C4-2B (cell line): ENCODE results near the gene ERC2.

Experiments used
- H3K27ac ChIP-seq: fragments of 450-650 bp; 2 replicates; pipeline ENCODE4 v1.5.1; 2017
- ZFX ChIP-seq: fragments of 450-650 bp; IDR thresholded peaks from 2 replicates; pipeline ENCODE4 v1.6.1; 2017
- TF ChIP-seq, protein P1 (sequence below): fragments of 450-650 bp; conservative IDR thresholded peaks from 2 replicates; pipeline ENCODE4 v1.5.1; 2017; ENCODE audit warnings: mild to moderate bottlenecking

Gene ERC2

DNA sequence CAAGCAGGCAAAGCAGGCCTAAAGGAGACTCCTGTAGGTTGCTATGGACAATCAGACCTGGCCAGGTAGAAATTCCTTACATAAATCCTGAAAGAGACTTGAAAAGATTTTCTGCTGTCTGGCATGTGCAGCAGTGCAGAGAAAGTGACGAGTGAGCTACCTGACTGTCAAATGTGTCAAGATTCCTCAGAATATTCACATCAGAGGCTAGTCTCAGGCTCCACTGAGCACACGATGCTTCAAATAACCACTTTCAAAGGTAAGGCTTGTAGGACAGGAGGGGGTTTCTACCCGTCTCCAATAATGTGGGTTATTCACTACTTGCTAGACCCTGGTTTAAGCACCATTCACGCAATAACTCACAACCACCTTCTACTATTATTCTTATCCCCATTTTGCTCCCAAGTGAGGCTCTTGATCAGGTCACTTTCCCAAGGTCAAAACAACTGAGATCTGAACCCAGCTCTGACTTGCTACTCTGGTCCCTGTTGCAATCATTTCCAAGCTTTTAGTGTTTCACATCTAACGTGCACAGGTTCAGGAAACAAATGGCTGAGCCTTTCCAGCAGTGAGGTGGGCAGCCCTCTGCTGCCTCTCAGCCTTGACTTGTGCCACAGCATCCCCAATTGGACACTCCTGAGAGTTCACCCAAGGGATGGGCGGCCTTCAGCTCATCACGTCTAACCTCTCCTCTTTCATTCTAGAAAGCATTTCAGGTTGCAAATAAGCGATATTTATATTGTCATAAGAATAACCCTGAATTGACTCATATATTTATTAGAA is 651.3 kb downstream of the ERC2 start:
- no peak for TF ChIP-seq ZFX
- TF ChIP-seq, protein P1, sequence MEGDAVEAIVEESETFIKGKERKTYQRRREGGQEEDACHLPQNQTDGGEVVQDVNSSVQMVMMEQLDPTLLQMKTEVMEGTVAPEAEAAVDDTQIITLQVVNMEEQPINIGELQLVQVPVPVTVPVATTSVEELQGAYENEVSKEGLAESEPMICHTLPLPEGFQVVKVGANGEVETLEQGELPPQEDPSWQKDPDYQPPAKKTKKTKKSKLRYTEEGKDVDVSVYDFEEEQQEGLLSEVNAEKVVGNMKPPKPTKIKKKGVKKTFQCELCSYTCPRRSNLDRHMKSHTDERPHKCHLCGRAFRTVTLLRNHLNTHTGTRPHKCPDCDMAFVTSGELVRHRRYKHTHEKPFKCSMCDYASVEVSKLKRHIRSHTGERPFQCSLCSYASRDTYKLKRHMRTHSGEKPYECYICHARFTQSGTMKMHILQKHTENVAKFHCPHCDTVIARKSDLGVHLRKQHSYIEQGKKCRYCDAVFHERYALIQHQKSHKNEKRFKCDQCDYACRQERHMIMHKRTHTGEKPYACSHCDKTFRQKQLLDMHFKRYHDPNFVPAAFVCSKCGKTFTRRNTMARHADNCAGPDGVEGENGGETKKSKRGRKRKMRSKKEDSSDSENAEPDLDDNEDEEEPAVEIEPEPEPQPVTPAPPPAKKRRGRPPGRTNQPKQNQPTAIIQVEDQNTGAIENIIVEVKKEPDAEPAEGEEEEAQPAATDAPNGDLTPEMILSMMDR, result no peak

DNA sequence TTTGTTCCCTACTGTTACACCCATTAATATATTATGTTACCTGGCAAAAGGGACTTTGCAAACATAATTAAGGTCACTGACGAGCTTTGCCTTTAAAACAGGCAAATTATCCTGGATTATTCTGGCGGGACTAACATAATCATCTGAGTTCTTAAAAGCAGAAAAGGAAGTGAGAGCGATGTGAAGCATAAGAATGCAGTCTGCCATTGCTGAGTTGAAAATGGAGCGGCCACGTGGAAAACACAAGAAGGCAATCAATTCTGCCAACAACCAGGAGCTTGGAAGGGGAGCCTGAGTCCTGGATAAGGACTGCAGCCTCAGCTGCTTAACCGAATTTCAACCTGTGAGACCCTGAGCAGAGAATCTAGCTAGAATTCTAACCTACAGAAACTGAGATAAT is 653.0 kb downstream of the ERC2 start:
- no peak overlapping the region for H3K27ac ChIP-seq
- TF ChIP-seq, protein P1, result no peak
- TF ChIP-seq ZFX, result no peak

More for the DNA sequence above, 651.3 kb downstream of the ERC2 start:
- H3K27ac ChIP-seq, result no peak overlapping the region

DNA sequence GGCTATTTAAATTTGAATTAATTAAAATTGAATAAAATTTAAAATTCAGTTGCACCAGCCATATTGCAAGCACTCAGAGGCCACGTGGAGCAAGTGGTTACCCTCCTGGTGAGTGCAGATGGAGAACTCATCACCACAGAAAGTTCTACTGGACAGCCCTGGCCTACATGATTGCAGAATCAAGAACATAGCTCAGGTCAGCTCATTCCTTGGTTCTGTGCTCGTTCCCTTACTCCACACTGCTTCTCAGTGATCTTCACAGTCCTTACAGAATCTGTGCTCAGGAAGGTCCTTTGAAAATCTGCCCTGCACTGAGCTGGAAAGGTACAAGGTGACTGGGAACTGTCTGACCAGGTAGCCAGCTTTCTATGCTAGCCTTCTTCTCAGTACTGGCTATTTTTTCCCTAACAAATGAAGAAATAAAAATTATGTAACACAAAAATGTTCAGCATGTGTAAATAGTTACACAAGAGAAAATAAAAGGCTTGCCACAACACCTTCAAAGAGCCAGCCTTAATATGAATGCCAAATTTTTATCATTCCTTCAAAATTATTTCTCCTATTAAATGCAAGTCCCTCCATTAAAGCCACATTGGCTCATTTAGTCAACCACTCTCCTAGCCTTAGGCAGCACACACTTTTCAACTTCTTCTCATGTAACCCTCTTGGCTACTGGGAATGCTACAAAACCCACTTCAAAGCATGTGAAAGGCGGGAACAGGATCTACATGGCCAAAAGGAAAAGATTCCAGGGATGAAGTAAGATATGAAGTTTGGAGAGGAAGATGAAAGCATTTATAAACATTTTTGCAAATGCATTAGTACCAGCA is 654.8 kb downstream of the ERC2 start:
- H3K27ac ChIP-seq, result no peak overlapping the region
- TF ChIP-seq ZFX, result no peak
- TF ChIP-seq, protein P1, result no peak

DNA sequence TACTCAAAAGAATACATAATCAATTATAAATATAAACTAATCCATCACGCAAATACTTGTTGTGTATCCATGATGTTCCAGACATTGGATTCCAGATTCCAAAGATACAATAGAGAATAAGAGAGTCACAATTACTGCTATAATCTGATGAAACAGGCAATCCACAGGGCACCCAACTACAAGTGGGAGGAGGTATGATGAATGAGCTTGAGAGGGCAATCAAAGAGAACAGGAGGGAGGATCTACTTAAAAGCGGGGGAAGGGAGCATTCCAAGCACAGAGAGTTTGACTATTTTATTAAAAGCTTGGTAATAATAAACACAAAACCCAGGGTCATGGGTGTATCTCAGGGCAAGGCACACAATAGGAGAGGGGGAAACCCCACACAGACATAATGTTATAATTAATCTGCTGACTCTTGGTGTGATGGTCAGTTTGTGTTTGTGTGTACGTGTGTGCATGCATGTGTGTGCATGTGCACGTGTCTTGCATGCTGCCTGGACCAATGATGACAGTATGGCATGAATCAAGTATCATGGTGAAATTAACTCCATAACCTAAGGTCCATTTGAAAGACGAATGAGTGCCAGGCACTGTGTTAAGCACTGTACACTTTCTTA is 655.8 kb downstream of the ERC2 start:
- no peak overlapping the region for H3K27ac ChIP-seq
- TF ChIP-seq, protein P1, result no peak

DNA sequence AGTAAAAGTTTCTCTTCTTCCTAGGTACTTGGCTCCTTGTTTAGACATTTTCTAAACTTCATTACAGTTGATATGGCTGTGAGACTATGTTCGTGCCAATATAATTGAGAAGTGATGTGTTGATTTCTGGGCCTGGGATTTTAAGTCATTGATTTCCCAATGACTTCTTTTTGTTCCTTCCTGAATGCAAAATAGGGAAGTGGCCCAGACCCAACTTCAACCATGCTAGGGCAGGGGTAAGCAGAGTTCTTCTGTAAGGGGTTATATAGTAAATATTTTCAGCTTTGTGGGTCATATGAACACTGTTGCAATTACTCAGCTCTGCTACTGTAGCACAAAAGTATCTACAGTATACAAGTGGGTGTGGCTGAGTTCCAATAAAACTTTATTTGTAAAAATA is 661.1 kb downstream of the ERC2 start:
- TF ChIP-seq, protein P1, result no peak
- TF ChIP-seq ZFX, result no peak
- no peak overlapping the region for H3K27ac ChIP-seq

DNA sequence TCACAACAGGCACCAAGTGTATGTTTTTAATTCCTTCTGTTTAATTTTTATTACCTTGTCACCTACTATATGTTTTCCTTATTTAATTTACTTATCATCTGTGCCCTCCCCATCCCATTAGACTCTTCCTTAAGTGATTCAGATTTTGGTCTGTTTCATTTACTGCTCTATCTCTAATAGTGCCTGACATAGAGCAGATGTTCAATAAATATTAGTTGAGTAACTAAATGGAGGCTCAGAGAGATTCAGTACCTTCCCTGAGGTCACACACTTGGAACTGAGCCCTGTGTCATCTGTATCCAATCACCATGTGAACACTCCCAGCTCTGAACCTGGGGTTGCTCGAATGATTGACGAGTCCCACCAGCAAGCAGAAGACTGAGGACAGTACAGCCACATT is 663.1 kb downstream of the ERC2 start:
- TF ChIP-seq ZFX, result no peak
- TF ChIP-seq, protein P1, result no peak
- no peak overlapping the region for H3K27ac ChIP-seq
